Stimulated activated CD8-positive, alpha-beta memory T cell treated with anti-CD3 and anti-CD28 coated beads, Interleukin-4, amount 100 ng/mL, for 24 hours (primary cell): Measurements from ENCODE around the gene CATSPER1.

Experiments
- DNase-seq: peaks from one replicate; pipeline ENCODE4 v3.0.0-alpha.2; 2020; ENCODE audit warnings: low read depth

CATSPER1 gene

GRCh38 chr11:66026017-66026529, at the start of gene CATSPER1:
Gene CATSPER1 (minus strand): TSS chr11:66026479. CDS start chr11:66026379, 100 bp downstream.
- DNase-seq, result no peak

- DNase-seq, result no peak
Measured at GRCh38 chr11:66075273-66075672, 49.0 kb upstream of the CATSPER1 start.

GRCh38 chr11:66073669-66074068, 47.4 kb upstream of the CATSPER1 start:
- DNase-seq, result no peak

DNA sequence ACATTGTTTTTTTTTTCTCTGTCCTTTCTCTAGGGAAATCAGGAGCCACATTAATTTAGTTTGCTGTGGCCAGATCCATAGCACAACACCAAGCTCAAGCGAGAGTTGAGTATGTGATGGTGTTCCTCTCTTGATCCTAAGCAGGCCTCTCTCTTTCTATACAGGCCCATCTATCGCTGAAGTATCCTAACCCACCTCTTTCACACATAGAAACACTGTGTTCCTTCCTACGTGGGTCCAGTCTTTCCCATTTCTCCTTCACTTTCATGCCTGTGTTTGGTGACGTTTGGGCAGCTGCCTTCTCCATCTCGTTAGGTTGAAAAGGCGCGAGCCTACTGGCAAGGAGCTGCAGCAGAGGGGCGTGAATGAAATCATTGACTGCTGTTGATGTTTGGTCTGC, 46.2 kb upstream of the CATSPER1 start:
- no peak for DNase-seq

DNA sequence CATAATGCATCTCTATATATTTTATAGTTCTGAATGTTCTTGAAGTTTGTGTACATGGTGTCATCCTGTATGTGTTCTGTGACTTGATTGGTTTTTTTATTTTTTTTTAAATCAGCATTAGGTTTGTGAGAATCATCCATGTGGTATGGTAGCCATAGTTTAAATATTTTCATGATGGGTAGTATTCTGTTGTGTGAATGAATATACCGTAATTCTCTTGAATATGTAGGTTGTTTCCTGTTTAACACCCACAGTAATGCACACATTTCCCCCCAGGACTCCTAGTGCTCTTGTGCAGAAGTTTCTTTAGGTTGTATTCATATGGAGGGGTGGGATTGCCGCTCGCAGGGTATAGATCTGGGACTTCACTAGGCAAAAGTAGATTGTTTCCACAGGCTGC, 45.8 kb upstream of the CATSPER1 start:
- DNase-seq, result no peak

GRCh38 chr11:66071381-66071801, 45.1 kb upstream of the CATSPER1 start:
- DNase-seq, result no peak

DNA sequence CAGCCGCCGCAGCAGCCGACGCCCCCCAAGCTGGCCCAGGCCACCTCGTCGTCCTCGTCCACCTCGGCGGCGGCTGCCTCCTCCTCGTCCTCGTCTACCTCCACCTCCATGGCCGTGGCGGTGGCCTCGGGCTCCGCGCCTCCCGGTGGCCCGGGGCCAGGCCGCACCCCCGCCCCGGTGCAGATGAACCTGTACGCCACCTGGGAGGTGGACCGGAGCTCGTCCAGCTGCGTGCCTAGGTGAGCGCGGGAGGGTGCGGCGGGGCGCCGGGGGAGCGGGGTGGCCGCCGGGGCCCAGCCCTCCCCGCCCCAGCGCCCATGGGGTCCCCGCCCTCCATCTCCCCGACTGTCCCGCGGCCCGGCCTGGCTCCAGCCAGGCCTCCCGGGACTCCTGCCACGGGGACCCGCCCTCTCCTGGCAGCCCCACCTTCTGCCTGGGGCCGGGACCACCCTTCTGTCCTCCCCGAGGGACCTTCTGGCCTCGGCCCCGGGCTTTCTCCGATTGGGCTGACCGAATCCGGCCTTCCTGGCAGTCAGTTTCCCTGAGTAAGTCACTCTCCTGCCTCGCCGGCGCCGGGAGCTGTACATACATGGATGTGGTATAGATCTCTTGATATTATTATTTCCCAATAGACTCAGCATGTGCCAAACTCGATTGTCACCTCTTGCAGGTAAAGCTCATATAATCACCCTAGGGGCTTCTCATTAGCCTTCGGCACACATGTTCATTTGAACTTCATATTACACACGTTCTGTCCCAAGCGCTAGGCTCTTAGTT, 44.5 kb upstream of the CATSPER1 start:
- DNase-seq, result no peak

- peak; percentile 77 for DNase-seq
Measured at GRCh38 chr11:66069715-66070603, 43.7 kb upstream of the CATSPER1 start, which contains the start of gene PACS1. Gene PACS1 (plus strand): TSS chr11:66070272. CDS start chr11:66070487, 215 bp downstream.

- DNase-seq, result no peak
Measured at GRCh38 chr11:66068923-66069714, 42.8 kb upstream of the CATSPER1 start.

GRCh38 chr11:66068154-66068821, 42.0 kb upstream of the CATSPER1 start:
- peak; percentile 61 for DNase-seq

DNA sequence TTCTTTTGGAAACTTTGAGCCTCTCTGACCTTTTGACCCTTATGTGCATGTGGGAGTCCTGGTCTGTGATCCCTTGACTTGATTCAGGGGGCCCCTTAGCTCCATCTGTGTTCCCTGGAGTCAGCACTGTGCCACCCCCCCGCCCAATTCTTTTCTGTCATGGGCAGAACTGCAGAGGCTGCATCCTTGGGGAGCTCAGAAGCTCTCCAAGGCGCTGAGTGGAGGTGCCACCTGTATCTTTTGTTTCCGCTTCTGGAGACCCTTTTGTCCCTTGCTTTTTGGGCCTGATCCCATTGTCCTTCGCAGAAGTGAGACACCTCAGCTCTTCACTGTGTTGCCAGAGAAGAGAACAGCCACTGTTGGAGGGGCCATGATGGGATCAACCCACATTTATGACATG, 41.4 kb upstream of the CATSPER1 start:
- no peak for DNase-seq

- no peak for DNase-seq
Measured at GRCh38 chr11:66066751-66067150, 40.5 kb upstream of the CATSPER1 start.

GRCh38 chr11:66064571-66064970, 38.3 kb upstream of the CATSPER1 start:
- no peak for DNase-seq

DNA sequence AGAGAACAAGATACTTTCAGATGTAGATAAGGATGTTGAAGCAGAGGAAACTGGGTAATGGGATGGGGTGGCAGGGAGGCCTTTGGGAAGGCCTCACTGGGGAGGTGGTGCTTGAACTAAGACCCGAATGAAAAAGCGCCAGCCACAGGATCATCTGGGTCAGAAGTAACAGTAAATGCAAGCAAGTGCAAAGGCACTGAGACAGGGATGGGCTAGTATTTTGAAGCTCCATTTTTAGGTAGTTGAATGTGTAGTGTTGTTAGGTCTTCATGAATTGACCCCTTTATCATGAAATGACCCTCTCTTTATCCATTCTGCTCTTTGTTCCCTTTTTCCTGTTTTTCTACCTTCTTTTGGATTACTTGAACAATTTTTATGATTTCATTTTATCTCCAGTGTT, 37.6 kb upstream of the CATSPER1 start:
- no peak for DNase-seq

DNA sequence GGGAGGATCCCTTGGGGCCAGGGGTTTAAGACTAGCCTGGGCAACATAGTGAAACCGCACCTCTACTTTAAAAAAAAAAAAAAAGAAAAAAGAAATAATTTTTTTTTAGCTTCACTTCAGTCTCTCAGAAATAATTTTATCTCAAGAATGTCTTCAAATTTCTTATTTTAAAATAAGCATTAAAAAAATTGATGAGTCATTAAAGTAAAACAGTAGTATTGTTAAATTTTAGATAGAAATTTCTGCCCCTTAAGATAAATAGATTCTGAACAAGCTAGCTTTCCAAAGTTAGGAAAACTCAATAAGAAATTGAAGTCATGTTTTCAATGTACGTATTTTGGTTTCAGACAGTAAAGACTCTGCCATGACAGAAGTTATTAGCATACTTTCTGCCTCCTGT, 36.1 kb upstream of the CATSPER1 start:
- DNase-seq, result no peak

- DNase-seq, result no peak
Measured at GRCh38 chr11:66061268-66061667, 35.0 kb upstream of the CATSPER1 start.

GRCh38 chr11:66059966-66060680, 33.8 kb upstream of the CATSPER1 start:
- no peak for DNase-seq

GRCh38 chr11:66056501-66056900, 30.2 kb upstream of the CATSPER1 start:
- DNase-seq, result no peak

DNA sequence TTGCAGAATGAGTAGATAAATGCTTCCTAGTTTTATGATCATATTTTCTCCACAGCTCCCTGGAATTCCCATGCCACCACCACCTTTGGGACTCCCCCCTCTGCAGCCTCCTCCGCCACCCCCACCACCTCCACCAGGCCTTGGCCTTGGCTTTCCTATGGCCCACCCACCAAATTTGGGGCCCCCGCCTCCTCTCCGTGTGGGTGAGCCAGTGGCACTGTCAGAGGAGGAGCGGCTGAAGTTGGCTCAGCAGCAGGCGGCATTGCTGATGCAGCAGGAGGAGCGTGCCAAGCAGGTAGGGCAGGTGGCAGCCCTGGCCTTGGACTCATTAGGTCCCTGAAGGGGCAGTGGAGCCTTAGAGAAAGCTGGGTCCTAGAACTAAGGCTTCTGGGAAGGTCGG, 28.7 kb upstream of the CATSPER1 start:
- no peak for DNase-seq

- no peak for DNase-seq
Measured at GRCh38 chr11:66052664-66052982, 26.3 kb upstream of the CATSPER1 start.
